ENCODE results near the gene SF3B3. TPM values are rescaled to one million over a fixed set of nuclear protein-coding genes. Genes with fewer than 3 reads are reported as not detected.
"Not testable (repeated sequence)": the region's sequence is repeated elsewhere in the genome, so short reads cannot be mapped to it uniquely, and the experiment has no call there.

The SF3B3 gene
- total RNA-seq, 1 donor from 2014 or later, result 83.5 TPM

GRCh38 chr16:70529051-70529777, 5.6 kb downstream of the SF3B3 start:
- Histone ChIP-seq H3K4me3 (ENCODE audit: low read length in 3 of 3) (no peak overlapping the region), H3K27me3 (ENCODE audit: control insufficient read depth in 3 of 3, insufficient read depth in 3 of 3, low read length in 3 of 3) (no peaks in the 10 kb centered on the region), H3K36me3 (ENCODE audit: control insufficient read depth in 3 of 3, insufficient read depth in 3 of 3, low read length in 3 of 3) (peaks cover 23 to 57% (median 53%) of the 10 kb centered on the region in 3 donors), H3K9me3 (ENCODE audit: control insufficient read depth in 3 of 3, low read length in 3 of 3) (no peaks in the 10 kb centered on the region), H3K4me1 (ENCODE audit: control insufficient read depth in 3 of 3, insufficient read depth in 3 of 3, low read length in 3 of 3) (peaks cover 14 to 29% (median 27%) of the 10 kb centered on the region in 3 donors), H3K27ac (ENCODE audit: low read depth, low read length) (no peak overlapping the region), H3K9ac (ENCODE audit: low read depth in 1 of 3, low read length in 3 of 3) (no peak overlapping the region)

GRCh38 chr16:70529954-70530353, 6.3 kb downstream of the SF3B3 start:
- H3K27me3 ChIP-seq (ENCODE audit: control insufficient read depth in 3 of 3, insufficient read depth in 3 of 3, low read length in 3 of 3); H3K27ac ChIP-seq (ENCODE audit: low read depth, low read length); H3K9ac ChIP-seq (ENCODE audit: low read depth in 1 of 3, low read length in 3 of 3); H3K4me3 ChIP-seq (ENCODE audit: low read length in 3 of 3); H3K9me3 ChIP-seq (ENCODE audit: control insufficient read depth in 3 of 3, low read length in 3 of 3): not testable (repeated sequence)
- peaks cover 13 to 26% (median 25%) of the 10 kb centered on the region in 3 donors for H3K4me1 ChIP-seq (ENCODE audit: control insufficient read depth in 3 of 3, insufficient read depth in 3 of 3, low read length in 3 of 3)
- H3K36me3 ChIP-seq (ENCODE audit: control insufficient read depth in 3 of 3, insufficient read depth in 3 of 3, low read length in 3 of 3), result peaks cover 23 to 64% (median 60%) of the 10 kb centered on the region in 3 donors

DNA sequence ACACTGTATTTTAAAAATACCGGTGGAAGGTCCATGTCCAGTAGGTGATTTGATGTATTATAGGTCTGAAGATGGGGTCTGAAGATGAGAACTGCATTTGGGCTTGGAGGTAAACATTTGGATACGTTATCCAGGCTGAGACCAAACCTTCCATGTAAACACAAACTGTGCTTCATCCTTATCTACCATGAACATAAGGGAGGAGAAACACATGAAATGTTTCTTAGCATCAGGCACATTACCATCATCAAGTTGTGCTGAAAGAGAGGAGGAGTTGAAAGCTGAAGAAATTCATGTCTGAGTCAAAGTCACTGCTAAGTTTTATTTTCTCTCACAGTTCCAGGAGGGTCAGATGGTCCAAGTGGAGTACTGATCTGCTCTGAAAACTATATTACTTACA, 11.4 kb downstream of the SF3B3 start:
- Histone ChIP-seq H3K36me3 (ENCODE audit: control insufficient read depth in 3 of 3, insufficient read depth in 3 of 3, low read length in 3 of 3) (peaks cover 32 to 83% (median 76%) of the 10 kb centered on the region in 3 donors), H3K27me3 (ENCODE audit: control insufficient read depth in 3 of 3, insufficient read depth in 3 of 3, low read length in 3 of 3) (no peaks in the 10 kb centered on the region), H3K27ac (ENCODE audit: low read depth, low read length) (no peak overlapping the region), H3K4me3 (ENCODE audit: low read length in 3 of 3) (no peak overlapping the region), H3K4me1 (ENCODE audit: control insufficient read depth in 3 of 3, insufficient read depth in 3 of 3, low read length in 3 of 3) (no peaks in the 10 kb centered on the region), H3K9me3 (ENCODE audit: control insufficient read depth in 3 of 3, low read length in 3 of 3) (no peaks in the 10 kb centered on the region), H3K9ac (ENCODE audit: low read depth in 1 of 3, low read length in 3 of 3) (no peak overlapping the region)

DNA sequence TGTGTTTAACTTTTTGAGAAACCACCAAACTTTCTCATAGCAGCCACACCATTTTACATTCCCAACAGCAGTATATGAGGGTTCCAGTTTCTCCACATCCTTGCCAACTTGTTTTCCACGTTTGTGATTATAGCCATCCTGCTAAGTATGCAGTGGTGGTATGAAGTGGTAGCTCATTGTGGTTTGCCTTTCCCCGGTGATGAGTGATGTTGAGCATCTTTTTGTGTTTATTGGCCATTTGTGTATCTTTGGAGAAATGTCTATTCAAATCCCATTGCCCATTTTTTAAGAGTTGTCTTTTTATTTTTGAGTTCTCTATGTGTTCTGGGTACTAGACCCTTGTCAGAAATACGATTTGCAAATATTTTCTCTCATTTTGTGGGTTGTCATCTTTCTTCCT, 17.4 kb downstream of the SF3B3 start:
- Histone ChIP-seq H3K27ac (ENCODE audit: low read depth, low read length) (no peak overlapping the region), H3K9me3 (ENCODE audit: control insufficient read depth in 3 of 3, low read length in 3 of 3) (no peaks in the 10 kb centered on the region), H3K27me3 (ENCODE audit: control insufficient read depth in 3 of 3, insufficient read depth in 3 of 3, low read length in 3 of 3) (no peaks in the 10 kb centered on the region), H3K4me3 (ENCODE audit: low read length in 3 of 3) (no peak overlapping the region), H3K36me3 (ENCODE audit: control insufficient read depth in 3 of 3, insufficient read depth in 3 of 3, low read length in 3 of 3) (peaks cover 54 to 76% (median 65%) of the 10 kb centered on the region in 3 donors), H3K4me1 (ENCODE audit: control insufficient read depth in 3 of 3, insufficient read depth in 3 of 3, low read length in 3 of 3) (no peaks in the 10 kb centered on the region), H3K9ac (ENCODE audit: low read depth in 1 of 3, low read length in 3 of 3) (no peak overlapping the region)

DNA sequence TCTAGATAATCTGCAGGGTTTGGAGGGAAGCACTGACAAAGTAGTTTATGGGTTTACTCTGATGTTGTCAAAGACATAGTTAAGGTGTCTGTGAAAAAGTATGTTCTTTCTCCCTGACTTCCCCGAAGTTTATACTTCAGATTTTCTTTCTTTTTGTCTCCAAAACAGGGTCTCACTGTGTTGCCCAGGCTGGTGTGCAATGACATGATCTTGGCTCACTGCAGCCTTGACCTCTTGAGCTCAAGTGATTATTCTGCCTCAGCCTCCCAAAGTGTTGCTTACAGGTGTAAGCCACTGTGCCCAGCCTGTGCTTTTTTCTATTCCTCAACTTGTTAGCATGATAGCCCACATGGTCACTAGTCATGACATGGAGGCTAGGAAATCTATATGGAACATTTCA, 20.9 kb downstream of the SF3B3 start:
- peaks cover 55 to 73% (median 66%) of the 10 kb centered on the region in 3 donors for H3K36me3 ChIP-seq (ENCODE audit: control insufficient read depth in 3 of 3, insufficient read depth in 3 of 3, low read length in 3 of 3)
- no peaks in the 10 kb centered on the region for H3K4me1 ChIP-seq (ENCODE audit: control insufficient read depth in 3 of 3, insufficient read depth in 3 of 3, low read length in 3 of 3)
- no peak overlapping the region for H3K9ac ChIP-seq (ENCODE audit: low read depth in 1 of 3, low read length in 3 of 3)
- H3K27ac ChIP-seq (ENCODE audit: low read depth, low read length), result no peak overlapping the region
- no peaks in the 10 kb centered on the region for H3K27me3 ChIP-seq (ENCODE audit: control insufficient read depth in 3 of 3, insufficient read depth in 3 of 3, low read length in 3 of 3)
- H3K4me3 ChIP-seq (ENCODE audit: low read length in 3 of 3), result no peak overlapping the region
- H3K9me3 ChIP-seq (ENCODE audit: control insufficient read depth in 3 of 3, low read length in 3 of 3), result no peaks in the 10 kb centered on the region

GRCh38 chr16:70548936-70549335, 25.3 kb downstream of the SF3B3 start:
- Histone ChIP-seq H3K4me1 (ENCODE audit: control insufficient read depth in 3 of 3, insufficient read depth in 3 of 3, low read length in 3 of 3) (no peaks in the 10 kb centered on the region), H3K36me3 (ENCODE audit: control insufficient read depth in 3 of 3, insufficient read depth in 3 of 3, low read length in 3 of 3) (peaks cover 51 to 68% (median 65%) of the 10 kb centered on the region in 3 donors), H3K9me3 (ENCODE audit: control insufficient read depth in 3 of 3, low read length in 3 of 3) (no peaks in the 10 kb centered on the region), H3K4me3 (ENCODE audit: low read length in 3 of 3) (no peak overlapping the region), H3K9ac (ENCODE audit: low read depth in 1 of 3, low read length in 3 of 3) (no peak overlapping the region), H3K27me3 (ENCODE audit: control insufficient read depth in 3 of 3, insufficient read depth in 3 of 3, low read length in 3 of 3) (no peaks in the 10 kb centered on the region), H3K27ac (ENCODE audit: low read depth, low read length) (no peak overlapping the region)

GRCh38 chr16:70550082-70550481, 26.5 kb downstream of the SF3B3 start:
- Histone ChIP-seq H3K36me3 (ENCODE audit: control insufficient read depth in 3 of 3, insufficient read depth in 3 of 3, low read length in 3 of 3) (peaks cover 50 to 68% (median 65%) of the 10 kb centered on the region in 3 donors), H3K27me3 (ENCODE audit: control insufficient read depth in 3 of 3, insufficient read depth in 3 of 3, low read length in 3 of 3) (no peaks in the 10 kb centered on the region), H3K9me3 (ENCODE audit: control insufficient read depth in 3 of 3, low read length in 3 of 3) (no peaks in the 10 kb centered on the region), H3K4me3 (ENCODE audit: low read length in 3 of 3) (no peak overlapping the region), H3K4me1 (ENCODE audit: control insufficient read depth in 3 of 3, insufficient read depth in 3 of 3, low read length in 3 of 3) (no peaks in the 10 kb centered on the region), H3K9ac (ENCODE audit: low read depth in 1 of 3, low read length in 3 of 3) (no peak overlapping the region), H3K27ac (ENCODE audit: low read depth, low read length) (no peak overlapping the region)

DNA sequence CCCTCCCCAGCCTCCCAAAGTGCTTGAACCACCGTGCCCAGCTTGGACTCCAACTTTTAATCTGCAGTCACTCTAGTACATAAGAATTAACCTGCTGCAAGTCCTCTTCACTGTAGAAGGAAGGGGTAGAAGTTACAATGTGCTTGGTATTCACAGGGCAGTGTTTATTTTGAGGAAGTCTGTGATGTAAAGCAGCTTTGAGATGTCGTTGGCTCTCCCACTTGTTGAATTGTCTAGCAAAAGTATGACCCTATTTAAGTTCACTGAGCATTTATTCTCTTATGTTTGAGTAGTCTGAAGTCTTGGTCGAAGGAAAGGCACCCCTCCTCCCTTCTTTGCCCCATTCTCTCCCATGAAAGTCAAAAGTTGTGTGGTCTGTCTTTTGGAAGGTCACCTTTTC, 28.2 kb downstream of the SF3B3 start:
- H3K4me1 ChIP-seq (ENCODE audit: control insufficient read depth in 3 of 3, insufficient read depth in 3 of 3, low read length in 3 of 3), result no peaks in the 10 kb centered on the region
- peaks cover 52 to 73% (median 71%) of the 10 kb centered on the region in 3 donors for H3K36me3 ChIP-seq (ENCODE audit: control insufficient read depth in 3 of 3, insufficient read depth in 3 of 3, low read length in 3 of 3)
- no peak overlapping the region for H3K27ac ChIP-seq (ENCODE audit: low read depth, low read length)

GRCh38 chr16:70552675-70553074, 29.1 kb downstream of the SF3B3 start:
- no peak overlapping the region for H3K9ac ChIP-seq (ENCODE audit: low read depth in 1 of 3, low read length in 3 of 3)
- H3K27ac ChIP-seq (ENCODE audit: low read depth, low read length), result no peak overlapping the region
- no peak overlapping the region for H3K4me3 ChIP-seq (ENCODE audit: low read length in 3 of 3)
- no peaks in the 10 kb centered on the region for H3K27me3 ChIP-seq (ENCODE audit: control insufficient read depth in 3 of 3, insufficient read depth in 3 of 3, low read length in 3 of 3)
- no peaks in the 10 kb centered on the region for H3K4me1 ChIP-seq (ENCODE audit: control insufficient read depth in 3 of 3, insufficient read depth in 3 of 3, low read length in 3 of 3)
- H3K36me3 ChIP-seq (ENCODE audit: control insufficient read depth in 3 of 3, insufficient read depth in 3 of 3, low read length in 3 of 3), result peaks cover 53 to 80% (median 76%) of the 10 kb centered on the region in 3 donors
- H3K9me3 ChIP-seq (ENCODE audit: control insufficient read depth in 3 of 3, low read length in 3 of 3), result no peaks in the 10 kb centered on the region

More for the DNA sequence above, 28.2 kb downstream of the SF3B3 start:
- Histone ChIP-seq H3K9ac (ENCODE audit: low read depth in 1 of 3, low read length in 3 of 3) (no peak overlapping the region), H3K27me3 (ENCODE audit: control insufficient read depth in 3 of 3, insufficient read depth in 3 of 3, low read length in 3 of 3) (no peaks in the 10 kb centered on the region), H3K9me3 (ENCODE audit: control insufficient read depth in 3 of 3, low read length in 3 of 3) (no peaks in the 10 kb centered on the region), H3K4me3 (ENCODE audit: low read length in 3 of 3) (no peak overlapping the region)

DNA sequence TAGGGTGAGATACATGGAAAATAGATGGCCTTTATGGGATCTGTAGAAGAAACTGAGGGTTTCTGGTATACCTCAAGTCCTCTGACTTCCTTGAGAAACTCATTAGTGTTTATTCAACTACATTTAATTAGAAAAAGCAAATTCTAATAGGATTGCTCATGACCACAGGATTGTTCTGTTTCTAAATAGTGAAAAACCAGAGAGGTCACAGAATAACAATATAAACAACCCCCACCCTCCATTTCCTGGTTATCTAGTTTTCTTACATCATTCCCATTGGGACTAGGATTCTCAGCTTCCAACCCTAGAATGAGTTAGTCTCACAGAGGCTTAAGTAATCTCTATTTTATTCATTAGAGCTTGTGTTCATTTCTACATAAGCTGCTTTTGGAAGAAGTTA, 30.0 kb downstream of the SF3B3 start:
- no peaks in the 10 kb centered on the region for H3K4me1 ChIP-seq (ENCODE audit: control insufficient read depth in 3 of 3, insufficient read depth in 3 of 3, low read length in 3 of 3)
- no peak overlapping the region for H3K27ac ChIP-seq (ENCODE audit: low read depth, low read length)
- no peaks in the 10 kb centered on the region for H3K9me3 ChIP-seq (ENCODE audit: control insufficient read depth in 3 of 3, low read length in 3 of 3)
- H3K27me3 ChIP-seq (ENCODE audit: control insufficient read depth in 3 of 3, insufficient read depth in 3 of 3, low read length in 3 of 3), result no peaks in the 10 kb centered on the region
- no peak overlapping the region for H3K4me3 ChIP-seq (ENCODE audit: low read length in 3 of 3)
- H3K36me3 ChIP-seq (ENCODE audit: control insufficient read depth in 3 of 3, insufficient read depth in 3 of 3, low read length in 3 of 3), result peaks cover 46 to 75% (median 71%) of the 10 kb centered on the region in 3 donors
- H3K9ac ChIP-seq (ENCODE audit: low read depth in 1 of 3, low read length in 3 of 3), result no peak overlapping the region
